Mucosa of descending colon (tissue), 3 donors: ENCODE measurements around the gene UGT2B7. TPM values are rescaled to one million over a fixed set of nuclear protein-coding genes. Genes with fewer than 3 reads are reported as not detected.

Source experiments
- ATAC-seq: fragments of 200-7000 bp; cut with Tn5 transposase; one replicate; pipeline ENCODE4 v1.9.1; 2020; ENCODE audit warnings: mild to moderate bottlenecking, moderate library complexity
- DNase-seq, 3 donors: peaks; one replicate each; pipeline ENCODE4 v3.0.0-alpha.2; 2020
- H3K36me3 ChIP-seq: fragments of 200-600 bp; one replicate; pipeline ENCODE4 v1.8.0; 2021; ENCODE audit warnings: low read depth, mild to moderate bottlenecking
- H3K4me1 ChIP-seq: fragments of 200-600 bp; one replicate; pipeline ENCODE4 v1.8.0; 2021; ENCODE audit warnings: low read depth, mild to moderate bottlenecking
- H3K4me3 ChIP-seq: fragments of 200-600 bp; one replicate; pipeline ENCODE4 v1.8.0; 2021; ENCODE audit warnings: mild to moderate bottlenecking
- H3K9me3 ChIP-seq: fragments of 200-600 bp; one replicate; pipeline ENCODE4 v1.8.0; 2021; ENCODE audit warnings: mild to moderate bottlenecking
- CTCF ChIP-seq: fragments of 200-600 bp; IDR thresholded peaks from one replicate; pipeline ENCODE4 v1.8.0; 2022; ENCODE audit warnings: antibody characterized with exemption, mild to moderate bottlenecking
- intact Hi-C, 2 donors: fragments of 100-400 bp; cut with DNase I in 1 of 2; cut with micrococcal nuclease in 1 of 2; formaldehyde crosslinking; loops; one replicate each; pipeline versions ENCODE4 v1.11.0 to v1.11.1; 2022; cut with DNase I, micrococcal nuclease
- total RNA-seq, 3 donors: library from RNA; stranded (reverse); fragmentation: NEBNext Ultra II Directional in 2 of 3; extraction: Animal tissue kit (Norgen Biotek cat#: 25700) in 2 of 3; gene quantifications; one replicate each; pipeline versions ENCODE4 v1.2.1 to v1.2.4, GENCODE V29; 2021 to 2023
- donor health status: DM: no; HTN: no; CAD: no; lungs with moderate emphysema.
- donor health status: DM: no; HTN: no; CAD: no.
- donor health status: DM: no; HTN: yes; CAD: no.

The UGT2B7 gene
- total RNA-seq, 3 donors from 2014 or later: 0.73 to 6.0 (median 5.2) TPM

GRCh38 chr4:69124941-69125340 is 28.7 kb downstream of the UGT2B7 start:
- Histone ChIP-seq H3K36me3 (no peaks in the 10 kb centered on the region), H3K4me3 (no peak overlapping the region), H3K9me3 (no peaks in the 10 kb centered on the region), H3K4me1 (no peaks in the 10 kb centered on the region)
- intact Hi-C loops: no loop called here
- TF ChIP-seq CTCF: no peak
- DNase-seq (no peak), ATAC-seq (no peak)

GRCh38 chr4:69126024-69126423 is 29.8 kb downstream of the UGT2B7 start:
- H3K36me3 ChIP-seq: no peaks in the 10 kb centered on the region
- intact Hi-C loops: no loop called here
- DNase-seq (no peak), ATAC-seq (no peak)
- TF ChIP-seq CTCF: no peak
- H3K4me1 ChIP-seq: no peaks in the 10 kb centered on the region
- H3K9me3 ChIP-seq: no peaks in the 10 kb centered on the region
- no peak overlapping the region for H3K4me3 ChIP-seq

- intact Hi-C loops: no loop called here
- no peaks in the 10 kb centered on the region for H3K36me3 ChIP-seq
- H3K4me3 ChIP-seq: no peak overlapping the region
- DNase-seq (no peak), ATAC-seq (no peak)
- no peaks in the 10 kb centered on the region for H3K4me1 ChIP-seq
- TF ChIP-seq CTCF: no peak
- no peaks in the 10 kb centered on the region for H3K9me3 ChIP-seq
These were observed 37.7 kb downstream of the UGT2B7 start for GRCh38 chr4:69133993-69134392.

GRCh38 chr4:69134471-69134870 is 38.2 kb downstream of the UGT2B7 start:
- no peak for ATAC-seq
- H3K9me3 ChIP-seq: no peaks in the 10 kb centered on the region
- H3K4me3 ChIP-seq: no peak overlapping the region
- DNase-seq: no peak
- TF ChIP-seq CTCF: no peak
- no peaks in the 10 kb centered on the region for H3K4me1 ChIP-seq
- H3K36me3 ChIP-seq: no peaks in the 10 kb centered on the region
- intact Hi-C loops: no loop called here

GRCh38 chr4:69141320-69141719 is 45.0 kb downstream of the UGT2B7 start:
- no peaks in the 10 kb centered on the region for H3K9me3 ChIP-seq
- intact Hi-C loops: no loop called here
- H3K4me1 ChIP-seq: no peaks in the 10 kb centered on the region
- H3K36me3 ChIP-seq: no peaks in the 10 kb centered on the region
- no peak for DNase-seq
- ATAC-seq: no peak
- TF ChIP-seq CTCF: no peak
- no peak overlapping the region for H3K4me3 ChIP-seq

- ATAC-seq: no peak
- no peaks in the 10 kb centered on the region for H3K36me3 ChIP-seq
- no peak for DNase-seq
- intact Hi-C loops: no loop called here
- no peaks in the 10 kb centered on the region for H3K4me1 ChIP-seq
- H3K9me3 ChIP-seq: no peaks in the 10 kb centered on the region
- no peak for TF ChIP-seq CTCF
- no peak overlapping the region for H3K4me3 ChIP-seq
These were observed 51.1 kb downstream of the UGT2B7 start for GRCh38 chr4:69147334-69147733.
